Measurements from ENCODE around the gene GPC1. TPM values are rescaled to one million over a fixed set of nuclear protein-coding genes. Genes with fewer than 3 reads are reported as not detected.

Gene GPC1
- total and polyA plus RNA-seq, 11 donors: 131 to 316 (median 193) TPM

DNA sequence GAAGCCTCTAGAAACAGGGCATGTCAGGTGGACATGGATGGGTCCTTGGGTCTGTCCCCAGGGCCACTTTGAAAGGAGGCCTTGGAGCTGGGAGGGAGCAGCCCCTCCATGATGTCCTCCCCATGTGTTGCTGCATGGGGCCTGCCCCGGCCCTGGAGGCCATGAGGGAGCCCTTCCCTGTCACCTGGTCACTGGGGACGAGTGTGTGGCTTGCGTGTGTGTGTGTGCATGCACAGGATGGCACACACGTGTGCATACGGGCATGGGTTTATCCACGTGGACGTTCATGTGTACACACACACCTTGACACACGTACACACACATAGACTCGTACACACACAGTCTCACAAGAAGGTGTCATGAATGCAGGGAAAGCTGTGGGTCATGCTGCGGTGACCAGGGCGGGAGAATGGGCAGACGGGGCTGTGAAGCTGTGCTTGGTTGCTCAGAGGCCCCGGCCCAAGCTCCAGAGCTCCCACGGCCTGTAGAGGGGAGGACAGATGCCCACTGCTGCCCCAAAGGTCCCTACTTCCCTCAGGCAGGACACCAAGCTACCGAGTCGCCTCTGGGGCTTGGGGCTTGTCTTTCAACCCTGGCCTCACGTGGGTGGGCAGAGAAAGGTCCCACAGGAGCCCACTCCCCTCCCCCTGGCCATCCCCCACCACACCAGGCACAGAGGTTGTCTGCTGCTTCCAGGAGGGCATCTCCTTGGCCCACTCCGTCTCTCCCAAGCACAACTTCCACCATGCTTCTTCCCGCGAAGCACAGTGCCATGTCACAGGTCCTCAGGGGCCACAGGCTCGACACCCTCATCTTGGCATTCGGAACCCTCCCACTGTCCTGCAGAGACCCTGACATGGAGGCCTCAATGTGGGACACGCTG is 42.3 kb upstream of the GPC1 start:
- Histone ChIP-seq H3K4me3 (no peak overlapping the region), H3K27me3 (no peaks in the 10 kb centered on the region), H3K4me1 (peaks cover 0 to 1% (median 0%) of the 10 kb centered on the region in 12 donors), H3K27ac (no peak overlapping the region), H3K36me3 (no peaks in the 10 kb centered on the region), H3K9me3 (no peaks in the 10 kb centered on the region)
- DNase-seq (peak in 3 of 5 donors; percentile 2 to 33 (median 11)), ATAC-seq (no peak)
- intact Hi-C loops (cut with DNase I): no loop called here
- TF ChIP-seq POLR2A (IDR thresholded peaks at IDR 0.05): no peak
- TF ChIP-seq, protein P1, sequence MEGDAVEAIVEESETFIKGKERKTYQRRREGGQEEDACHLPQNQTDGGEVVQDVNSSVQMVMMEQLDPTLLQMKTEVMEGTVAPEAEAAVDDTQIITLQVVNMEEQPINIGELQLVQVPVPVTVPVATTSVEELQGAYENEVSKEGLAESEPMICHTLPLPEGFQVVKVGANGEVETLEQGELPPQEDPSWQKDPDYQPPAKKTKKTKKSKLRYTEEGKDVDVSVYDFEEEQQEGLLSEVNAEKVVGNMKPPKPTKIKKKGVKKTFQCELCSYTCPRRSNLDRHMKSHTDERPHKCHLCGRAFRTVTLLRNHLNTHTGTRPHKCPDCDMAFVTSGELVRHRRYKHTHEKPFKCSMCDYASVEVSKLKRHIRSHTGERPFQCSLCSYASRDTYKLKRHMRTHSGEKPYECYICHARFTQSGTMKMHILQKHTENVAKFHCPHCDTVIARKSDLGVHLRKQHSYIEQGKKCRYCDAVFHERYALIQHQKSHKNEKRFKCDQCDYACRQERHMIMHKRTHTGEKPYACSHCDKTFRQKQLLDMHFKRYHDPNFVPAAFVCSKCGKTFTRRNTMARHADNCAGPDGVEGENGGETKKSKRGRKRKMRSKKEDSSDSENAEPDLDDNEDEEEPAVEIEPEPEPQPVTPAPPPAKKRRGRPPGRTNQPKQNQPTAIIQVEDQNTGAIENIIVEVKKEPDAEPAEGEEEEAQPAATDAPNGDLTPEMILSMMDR (IDR thresholded peaks at IDR 0.05): no peak
- 89 to 91% (median 91%) methylated on average over 18 to 23 of the region's 23 CpGs for WGBS, 4 donors

- Histone ChIP-seq H3K9me3 (no peaks in the 10 kb centered on the region), H3K4me3 (no peak overlapping the region), H3K27me3 (no peaks in the 10 kb centered on the region), H3K4me1 (no peaks in the 10 kb centered on the region), H3K36me3 (no peaks in the 10 kb centered on the region), H3K27ac (no peak overlapping the region)
- TF ChIP-seq POLR2A (IDR thresholded peaks at IDR 0.05): no peak
- ATAC-seq (no peak), DNase-seq (peak in 3 of 5 donors; percentile 2 to 14 (median 12))
- WGBS, 4 donors: 84 to 89% (median 88%) methylated on average over 20 to 21 of the region's 21 CpGs
- intact Hi-C loops (cut with DNase I): no loop called here
These were observed 41.5 kb upstream of the GPC1 start for GRCh38 chr2:240393831-240394410.

DNA sequence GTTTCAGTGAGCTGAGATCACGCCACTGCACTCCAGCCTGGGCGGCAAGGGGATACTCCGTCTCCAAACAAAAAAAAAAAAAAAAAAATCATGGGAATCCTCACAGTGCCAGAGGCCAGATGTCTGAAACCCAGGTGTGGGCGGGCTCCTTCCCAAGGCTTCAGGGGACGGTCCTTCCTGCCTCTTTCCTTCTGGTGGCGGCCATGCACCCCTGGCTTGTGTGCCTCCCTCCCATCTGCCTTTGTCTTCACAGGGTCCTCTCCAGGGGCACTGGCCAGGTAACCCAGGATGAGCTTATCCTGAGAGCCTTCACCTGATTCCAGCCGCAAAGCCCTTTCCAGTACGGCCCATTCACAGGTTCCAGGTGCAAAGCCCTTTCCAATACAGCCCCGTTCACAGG is 40.9 kb upstream of the GPC1 start:
- 91 to 95% (median 92%) methylated on average over 9 of the region's 9 CpGs for WGBS, 4 donors
- intact Hi-C loops (cut with DNase I): no loop called here
- H3K4me1 ChIP-seq: no peaks in the 10 kb centered on the region

GRCh38 chr2:240395448-240395847 is 40.0 kb upstream of the GPC1 start:
- WGBS, 4 donors: 86 to 95% (median 92%) methylated on average over 4 to 8 of the region's 8 CpGs
- intact Hi-C loops (cut with DNase I): no loop called here
- no peaks in the 10 kb centered on the region for H3K36me3 ChIP-seq
- DNase-seq: peak in 1 of 5 donors; percentile 8
- no peak overlapping the region for H3K27ac ChIP-seq
- H3K27me3 ChIP-seq: no peaks in the 10 kb centered on the region
- no peaks in the 10 kb centered on the region for H3K4me1 ChIP-seq
- H3K9me3 ChIP-seq: no peaks in the 10 kb centered on the region
- ATAC-seq: no peak
- TF ChIP-seq, protein P1 (IDR thresholded peaks at IDR 0.05): no peak
- no peak for TF ChIP-seq POLR2A (IDR thresholded peaks at IDR 0.05)
- no peak overlapping the region for H3K4me3 ChIP-seq

More for the DNA sequence above, 40.9 kb upstream of the GPC1 start:
- Histone ChIP-seq H3K4me3 (no peak overlapping the region), H3K27ac (no peak overlapping the region), H3K36me3 (no peaks in the 10 kb centered on the region), H3K27me3 (no peaks in the 10 kb centered on the region), H3K9me3 (no peaks in the 10 kb centered on the region)
- ATAC-seq (no peak), DNase-seq (peak in 2 of 5 donors; percentile 2 to 7)
- no peak for TF ChIP-seq POLR2A (IDR thresholded peaks at IDR 0.05)
- TF ChIP-seq, protein P1 (IDR thresholded peaks at IDR 0.05): no peak

Data from heart left ventricle (tissue), 16 donors.